Ovary (tissue), 9 donors: ENCODE measurements around the gene POU5F1. TPM values are rescaled to one million over a fixed set of nuclear protein-coding genes. Genes with fewer than 3 reads are reported as not detected.

Experiments
- DNase-seq, 5 donors: peaks; one replicate each; pipeline ENCODE4 v3.0.0-alpha.2; 2019 to 2020
- H3K27ac ChIP-seq, 2 donors: fragments of 200-600 bp; one replicate each; pipeline versions ENCODE4 v1.5.1 to v1.8.0; 2019 to 2022
- H3K27me3 ChIP-seq: fragments of 200-600 bp; one replicate; pipeline ENCODE4 v1.8.0; 2022
- H3K36me3 ChIP-seq: fragments of 200-600 bp; sonication (generic); one replicate; pipeline ENCODE4 v1.5.1; 2019
- H3K4me1 ChIP-seq: one replicate; pipeline ENCODE4 v1.8.1; 2013; ENCODE audit warnings: mild to moderate bottlenecking, moderate library complexity; ENCODE audit not compliant: insufficient read depth
- H3K4me3 ChIP-seq: fragments of 200-600 bp; sonication (generic); one replicate; pipeline ENCODE4 v1.5.1; 2017
- H3K9me3 ChIP-seq, 2 donors: fragments of 200-600 bp in 1 of 2; sonication (generic) in 1 of 2; one replicate each; pipeline versions ENCODE4 v1.5.1 to v1.8.1; 2013 to 2019; ENCODE audit warnings: mild to moderate bottlenecking in 1 of 2, moderate library complexity in 1 of 2
- CTCF ChIP-seq, 3 donors: fragments of 450-650 bp in 2 of 3; fragments of 200-600 bp in 1 of 3; IDR thresholded peaks; one replicate each; pipeline versions ENCODE4 v1.5.1 to v1.8.0; 2016 to 2022; ENCODE audit warnings: antibody characterized with exemption in 3 of 3, mild to moderate bottlenecking in 1 of 3
- EP300 ChIP-seq: sonication (generic); formaldehyde crosslinking; IDR thresholded peaks from one replicate; pipeline ENCODE4 v1.6.1; 2017; ENCODE audit warnings: antibody characterized with exemption
- POLR2A ChIP-seq: fragments of 450-650 bp; IDR thresholded peaks from one replicate; pipeline ENCODE4 v1.6.1; 2017; ENCODE audit warnings: antibody characterized with exemption, mild to moderate bottlenecking, moderate library complexity
- WGBS, 3 donors: extraction: QIAGEN DNeasy Blood & Tissue Kit in 1 of 3; methylation state at CpG; one replicate each; pipeline versions ENCODE4 v1.1.5 to v1.1.7; 2013 to 2017; 5-methylcytosine and 5-hydroxymethylcytosine counted together
- intact Hi-C, 4 donors: fragments of 100-400 bp; cut with DNase I; formaldehyde crosslinking; loops; one replicate each; pipeline versions ENCODE4 v1.11.0 to v1.15.1; 2022 to 2023
- polyA plus RNA-seq, 2 donors: library from polyadenylated mRNA; stranded (reverse); fragments of 200-250 nt in 1 of 2; fragments of 350-450 nt in 1 of 2; fragmentation: Illumina TruSeq in 1 of 2; extraction: RNeasy Lipid Tissue Mini Kit (QIAGEN cat#74804) in 1 of 2; gene quantifications; one replicate each; pipeline ENCODE4 v1.2.3, GENCODE V29; 2013 to 2014
- small RNA-seq: library from RNA; depleted of rRNA; stranded (forward); fragments of <200 nt; gene quantifications from one replicate; pipeline ENCODE3, GENCODE V24; 2016
- total RNA-seq, 7 donors: library from RNA; depleted of rRNA in 2 of 7; stranded (reverse); fragments of >200 nt in 2 of 7; fragmentation: NEBNext Ultra II Directional in 3 of 7; extraction: Animal tissue kit (Norgen Biotek cat#: 25700) in 3 of 7; gene quantifications; one replicate each; pipeline versions ENCODE4 v1.1.0 to v1.2.4, GENCODE V29; 2016 to 2023
- donor health status: DM: no; HTN: no; CAD: no; lungs with moderate emphysema.
- donor health status: DM: no; HTN: no; CAD: no.
- donor health status: Bipolar disorder and iron deficiency.
- donor health status: DM: yes; HTN: yes; CAD: no.
- donor health status: DM: no; HTN: no; CAD: no.
- donor health status: DM: yes; HTN: yes; CAD: no.

The POU5F1 gene
- total and polyA plus RNA-seq, 9 donors, result 0.25 to 61.2 (median 2.1) TPM; not detected in 1

GRCh38 chr6:31114970-31115849 lies 55.3 kb downstream of the POU5F1 start:
- H3K27ac ChIP-seq, result peak overlapping the region in 1 of 2 donors; percentile 0
- no peak for TF ChIP-seq POLR2A
- no peak for TF ChIP-seq EP300
- TF ChIP-seq CTCF (IDR thresholded peaks at IDR 0.05), result no peak
- no peaks in the 10 kb centered on the region for H3K27me3 ChIP-seq
- intact Hi-C loops, result no loop called here
- peaks cover 5% of the 10 kb centered on the region for H3K4me1 ChIP-seq
- H3K36me3 ChIP-seq, result no peaks in the 10 kb centered on the region
- no peak for DNase-seq
- peak overlapping the region; percentile 24 for H3K4me3 ChIP-seq
- H3K9me3 ChIP-seq, result no peaks in the 10 kb centered on the region
- 64 to 69% (median 69%) methylated on average over 9 of the region's 9 CpGs for WGBS, 3 donors

GRCh38 chr6:31114541-31114878 lies 56.0 kb downstream of the POU5F1 start, which contains the start of gene PSORS1C1:
PSORS1C1 (plus strand) TSS chr6:31114800; CDS start chr6:31129633, 14,833 bp downstream.
- Histone ChIP-seq H3K9me3 (no peaks in the 10 kb centered on the region), H3K27ac (peak within 1 kb of the TSS in 1 of 2 donors; percentile 0), H3K36me3 (no peaks in the 10 kb centered on the region), H3K27me3 (no peaks in the 10 kb centered on the region), H3K4me1 (peaks cover 5% of the 10 kb centered on the region), H3K4me3 (peak within 1 kb of the TSS; percentile 24)
- intact Hi-C loops, result no loop called here
- no peak for TF ChIP-seq EP300
- no peak for TF ChIP-seq CTCF (IDR thresholded peaks at IDR 0.05)
- TF ChIP-seq POLR2A, result no peak
- DNase-seq, result peak; percentile 70 to 88 (median 86)
- 2 to 11% (median 6%) methylated on average over 3 of the region's 3 CpGs for WGBS, 3 donors

Small RNA genes within 50 kb of the gene (small RNA-seq; reads per million reads assigned to genes)
- not detected for gene POLR2LP1

Other genes starting within 250 kb of the POU5F1 start
- 1 to 10 TPM in 1 of 7 donors, under 1 TPM in 2, not detected in 4; 0.80 to 3.1 (median 0.82) TPM for gene SFTA2, start 238.5 kb downstream of the POU5F1 start, total RNA-seq
- gene SFTA2, start 238.5 kb downstream of the POU5F1 start, polyA plus RNA-seq, result not detected
- under 1 TPM in 1 of 7 donors, not detected in 6; under 0.01 TPM for gene MUCL3, start 229.7 kb downstream of the POU5F1 start, total RNA-seq
- gene MUCL3, start 229.7 kb downstream of the POU5F1 start, polyA plus RNA-seq, result not detected
- not detected for gene MUC21, start 187.0 kb downstream of the POU5F1 start, total RNA-seq
- gene MUC21, start 187.0 kb downstream of the POU5F1 start, polyA plus RNA-seq, result not detected
- gene MUC22, start 160.2 kb downstream of the POU5F1 start, total RNA-seq, result not detected
- gene MUC22, start 160.2 kb downstream of the POU5F1 start, polyA plus RNA-seq, result not detected
- gene C6orf15, start 58.1 kb downstream of the POU5F1 start, total RNA-seq, result not detected
- not detected for gene C6orf15, start 58.1 kb downstream of the POU5F1 start, polyA plus RNA-seq
- gene PSORS1C1, start 55.9 kb downstream of the POU5F1 start, total RNA-seq, result 1 to 10 TPM in 5 of 7 donors, under 1 TPM in 2; 0.45 to 7.7 (median 2.2) TPM
- 1 to 10 TPM; 3.8 to 7.8 TPM for gene PSORS1C1, start 55.9 kb downstream of the POU5F1 start, polyA plus RNA-seq
- under 1 TPM in 1 of 7 donors, not detected in 6; 0.34 TPM for gene CDSN, start 50.2 kb downstream of the POU5F1 start, total RNA-seq
- under 1 TPM in 1 of 2 donors, not detected in 1; 0.05 TPM for gene CDSN, start 50.2 kb downstream of the POU5F1 start, polyA plus RNA-seq
- gene PSORS1C2, start 31.6 kb downstream of the POU5F1 start, total RNA-seq, result not detected
- gene PSORS1C2, start 31.6 kb downstream of the POU5F1 start, polyA plus RNA-seq, result not detected
- gene CCHCR1, start 12.9 kb downstream of the POU5F1 start, total RNA-seq, result 10 to 100 TPM; 11.2 to 31.5 (median 25.6) TPM
- 10 to 100 TPM; 11.9 to 21.2 TPM for gene CCHCR1, start 12.9 kb downstream of the POU5F1 start, polyA plus RNA-seq
- gene TCF19, start 12.1 kb downstream of the POU5F1 start, total RNA-seq, result 1 to 10 TPM; 3.9 to 9.9 (median 6.7) TPM
- gene TCF19, start 12.1 kb downstream of the POU5F1 start, polyA plus RNA-seq, result 1 to 10 TPM; 7.1 to 7.2 TPM
- 100 to 1,000 TPM; 195 to 480 (median 354) TPM for gene HLA-C, start 101.4 kb upstream of the POU5F1 start, total RNA-seq
- gene HLA-C, start 101.4 kb upstream of the POU5F1 start, polyA plus RNA-seq, result 100 to 1,000 TPM; 306 to 700 TPM
- gene HLA-B, start 186.5 kb upstream of the POU5F1 start, total RNA-seq, result 100 to 1,000 TPM; 358 to 625 (median 492) TPM
- 1,000 to 10,000 TPM in 1 of 2 donors, 100 to 1,000 TPM in 1; 680 to 2,036 TPM for gene HLA-B, start 186.5 kb upstream of the POU5F1 start, polyA plus RNA-seq
- gene MICA, start 232.9 kb upstream of the POU5F1 start, total RNA-seq, result 10 to 100 TPM; 15.8 to 48.9 (median 24.5) TPM
- gene MICA, start 232.9 kb upstream of the POU5F1 start, polyA plus RNA-seq, result 10 to 100 TPM; 31.1 to 33.2 TPM